GM12874 (cell line): ENCODE measurements around the gene OLA1.

Source experiments
- CTCF ChIP-seq: IDR thresholded peaks from 2 replicates; pipeline ENCODE4 v1.5.1; 2011; ENCODE audit warnings: low read depth, mild to moderate bottlenecking, control low read depth, low read length, moderate library complexity; ENCODE audit not compliant: insufficient read depth

Gene OLA1

GRCh38 chr2:174166261-174166660, 82.1 kb downstream of the OLA1 start:
- no peak for TF ChIP-seq CTCF

GRCh38 chr2:174161490-174161889, 86.8 kb downstream of the OLA1 start:
- TF ChIP-seq CTCF, result no peak

- peak; percentile 53 for TF ChIP-seq CTCF
These were observed 90.3 kb downstream of the OLA1 start for GRCh38 chr2:174158003-174158402.

GRCh38 chr2:174157053-174157452, 91.3 kb downstream of the OLA1 start:
- TF ChIP-seq CTCF, result no peak

- no peak for TF ChIP-seq CTCF
These were observed 94.3 kb downstream of the OLA1 start for GRCh38 chr2:174153757-174154680.

GRCh38 chr2:174149530-174149929, 98.8 kb downstream of the OLA1 start:
- TF ChIP-seq CTCF, result no peak

GRCh38 chr2:174148833-174149232, 99.5 kb downstream of the OLA1 start:
- TF ChIP-seq CTCF, result no peak
